ENCODE results near the gene POLR3A.

DNA sequence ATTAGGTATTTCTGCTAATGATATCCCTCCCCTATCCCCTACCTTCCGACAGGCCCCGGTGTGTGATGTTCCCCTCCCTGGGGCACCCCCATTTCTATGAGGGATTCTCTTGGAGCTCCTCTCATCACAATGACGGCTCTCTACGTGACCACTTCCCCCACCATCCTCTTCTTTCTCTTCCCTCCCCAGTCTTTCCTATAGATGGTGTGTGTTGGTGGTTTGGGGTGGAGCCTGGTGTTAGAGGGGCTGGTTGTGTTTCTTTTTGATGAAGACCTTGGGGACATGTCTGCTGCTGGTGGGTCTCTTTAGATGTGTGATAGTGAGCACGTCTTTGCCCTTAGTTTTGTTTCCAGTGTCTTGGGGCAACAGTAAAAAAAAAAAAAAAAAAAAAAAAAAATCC is 33.0 kb upstream of the POLR3A start:
- TF ChIP-seq, protein P1, sequence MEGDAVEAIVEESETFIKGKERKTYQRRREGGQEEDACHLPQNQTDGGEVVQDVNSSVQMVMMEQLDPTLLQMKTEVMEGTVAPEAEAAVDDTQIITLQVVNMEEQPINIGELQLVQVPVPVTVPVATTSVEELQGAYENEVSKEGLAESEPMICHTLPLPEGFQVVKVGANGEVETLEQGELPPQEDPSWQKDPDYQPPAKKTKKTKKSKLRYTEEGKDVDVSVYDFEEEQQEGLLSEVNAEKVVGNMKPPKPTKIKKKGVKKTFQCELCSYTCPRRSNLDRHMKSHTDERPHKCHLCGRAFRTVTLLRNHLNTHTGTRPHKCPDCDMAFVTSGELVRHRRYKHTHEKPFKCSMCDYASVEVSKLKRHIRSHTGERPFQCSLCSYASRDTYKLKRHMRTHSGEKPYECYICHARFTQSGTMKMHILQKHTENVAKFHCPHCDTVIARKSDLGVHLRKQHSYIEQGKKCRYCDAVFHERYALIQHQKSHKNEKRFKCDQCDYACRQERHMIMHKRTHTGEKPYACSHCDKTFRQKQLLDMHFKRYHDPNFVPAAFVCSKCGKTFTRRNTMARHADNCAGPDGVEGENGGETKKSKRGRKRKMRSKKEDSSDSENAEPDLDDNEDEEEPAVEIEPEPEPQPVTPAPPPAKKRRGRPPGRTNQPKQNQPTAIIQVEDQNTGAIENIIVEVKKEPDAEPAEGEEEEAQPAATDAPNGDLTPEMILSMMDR (conservative IDR thresholded peaks at IDR 0.05; ENCODE audit: low read depth, low read length) = no peak
- no peak for TF ChIP-seq EZH2 (IDR thresholded peaks at IDR 0.05; ENCODE audit: low read length, unreplicated experiment)

All from PC-3 (cell line).